ENCODE data around the gene BCAT1. TPM values are rescaled to one million over a fixed set of nuclear protein-coding genes. Genes with fewer than 3 reads are reported as not detected.

Gene BCAT1
- total RNA-seq, 4 donors from 2014 or later = 11.4 to 39.3 (median 18.0) TPM

GRCh38 chr12:24839268-24839791 lies 109.6 kb downstream of the BCAT1 start:
- H3K36me3 ChIP-seq = no peaks in the 10 kb centered on the region
- ATAC-seq = no peak
- no peaks in the 10 kb centered on the region for H3K27me3 ChIP-seq
- peaks cover 2 to 40% (median 18%) of the 10 kb centered on the region in 3 donors for H3K4me1 ChIP-seq
- peak overlapping the region in 3 of 4 donors; percentile 33 to 63 (median 61) for H3K27ac ChIP-seq
- TF ChIP-seq CTCF (IDR thresholded peaks at IDR 0.05) = no peak
- TF ChIP-seq POLR2A (IDR thresholded peaks at IDR 0.05) = no peak
- TF ChIP-seq EP300 (IDR thresholded peaks at IDR 0.05) = no peak
- H3K4me3 ChIP-seq = no peak overlapping the region
- WGBS, 2 donors (ENCODE audit: low coverage in 1 of 2) = 89 to 91% methylated on average over 13 of the region's 13 CpGs
- H3K9me3 ChIP-seq = no peaks in the 10 kb centered on the region

- H3K27me3 ChIP-seq = no peaks in the 10 kb centered on the region
- no peaks in the 10 kb centered on the region for H3K36me3 ChIP-seq
- no peak overlapping the region for H3K4me3 ChIP-seq
- H3K4me1 ChIP-seq = peaks cover 2 to 40% (median 18%) of the 10 kb centered on the region in 3 donors
- peak; percentile 87 for ATAC-seq
- WGBS, 2 donors (ENCODE audit: low coverage in 1 of 2) = 33 to 60% methylated on average over 1 to 2 of the region's 2 CpGs
- no peaks in the 10 kb centered on the region for H3K9me3 ChIP-seq
- H3K27ac ChIP-seq = peak overlapping the region in 3 of 4 donors; percentile 33 to 63 (median 61)
- TF ChIP-seq POLR2AphosphoS5 (IDR thresholded peaks at IDR 0.05) (peak; percentile 93), EP300 (IDR thresholded peaks at IDR 0.05) (no peak)
These were observed 110.4 kb downstream of the BCAT1 start for GRCh38 chr12:24838531-24838950.

GRCh38 chr12:24835377-24835776 lies 113.5 kb downstream of the BCAT1 start:
- Histone ChIP-seq H3K27me3 (no peaks in the 10 kb centered on the region), H3K4me3 (no peak overlapping the region), H3K9me3 (no peaks in the 10 kb centered on the region), H3K27ac (no peak overlapping the region), H3K4me1 (peaks cover 2 to 34% (median 15%) of the 10 kb centered on the region in 3 donors), H3K36me3 (no peaks in the 10 kb centered on the region)
- ATAC-seq = no peak
- TF ChIP-seq POLR2A (IDR thresholded peaks at IDR 0.05) (no peak), EP300 (IDR thresholded peaks at IDR 0.05) (no peak), CTCF (IDR thresholded peaks at IDR 0.05) (no peak), POLR2AphosphoS5 (IDR thresholded peaks at IDR 0.05) (no peak)
- WGBS, 2 donors (ENCODE audit: low coverage in 1 of 2) = 98 to 100% methylated on average over 2 of the region's 2 CpGs

GRCh38 chr12:24833513-24833912 lies 115.4 kb downstream of the BCAT1 start:
- no peaks in the 10 kb centered on the region for H3K9me3 ChIP-seq
- H3K27me3 ChIP-seq = no peaks in the 10 kb centered on the region
- no peak for ATAC-seq
- H3K4me3 ChIP-seq = no peak overlapping the region
- H3K36me3 ChIP-seq = no peaks in the 10 kb centered on the region
- TF ChIP-seq CTCF (IDR thresholded peaks at IDR 0.05) (no peak), EP300 (IDR thresholded peaks at IDR 0.05) (no peak), POLR2AphosphoS5 (IDR thresholded peaks at IDR 0.05) (no peak), POLR2A (IDR thresholded peaks at IDR 0.05) (no peak)
- WGBS, 2 donors (ENCODE audit: low coverage in 1 of 2) = 93 to 94% methylated on average over 3 of the region's 3 CpGs
- no peak overlapping the region for H3K27ac ChIP-seq
- H3K4me1 ChIP-seq = peaks cover 0 to 15% (median 3%) of the 10 kb centered on the region in 3 donors

- 81 to 100% methylated on average over 3 to 4 of the region's 5 CpGs for WGBS, 2 donors (ENCODE audit: low coverage in 1 of 2)
- no peak for ATAC-seq
- no peak overlapping the region for H3K4me3 ChIP-seq
- no peaks in the 10 kb centered on the region for H3K9me3 ChIP-seq
- H3K27ac ChIP-seq = no peak overlapping the region
- no peaks in the 10 kb centered on the region for H3K36me3 ChIP-seq
- TF ChIP-seq CTCF (IDR thresholded peaks at IDR 0.05) = no peak
- TF ChIP-seq POLR2A (IDR thresholded peaks at IDR 0.05) = no peak
- TF ChIP-seq POLR2AphosphoS5 (IDR thresholded peaks at IDR 0.05) = no peak
- TF ChIP-seq EP300 (IDR thresholded peaks at IDR 0.05) = no peak
- no peaks in the 10 kb centered on the region for H3K27me3 ChIP-seq
- H3K4me1 ChIP-seq = peaks cover 0 to 12% (median 0%) of the 10 kb centered on the region in 3 donors
These were observed 124.9 kb downstream of the BCAT1 start for GRCh38 chr12:24823808-24824515.
